IPS DF 6.9 (cell line): ENCODE results near the gene KIAA1671.

Source experiments
- DNase-seq: peaks from one replicate; pipeline ENCODE4 v3.0.0-alpha.2; 2013; ENCODE audit warnings: low read depth, low spot score
- H3K27ac ChIP-seq: one replicate; pipeline ENCODE4 v1.5.1; 2013; ENCODE audit warnings: low read length, control low read depth
- H3K27me3 ChIP-seq: 2 replicates; pipeline ENCODE4 v1.6.1; 2013; ENCODE audit warnings: mild to moderate bottlenecking, low read length; ENCODE audit not compliant: control insufficient read depth, insufficient read depth
- H3K36me3 ChIP-seq: 2 replicates; pipeline ENCODE4 v1.6.1; 2013; ENCODE audit warnings: low read length; ENCODE audit not compliant: control insufficient read depth, insufficient read depth
- H3K4me1 ChIP-seq: 2 replicates; pipeline ENCODE4 v1.6.1; 2013; ENCODE audit warnings: low read length; ENCODE audit not compliant: control insufficient read depth, insufficient read depth
- H3K4me3 ChIP-seq: 2 replicates; pipeline ENCODE4 v1.5.1; 2013; ENCODE audit warnings: mild to moderate bottlenecking, low read length
- H3K9me3 ChIP-seq: 2 replicates; pipeline ENCODE4 v1.6.1; 2013; ENCODE audit warnings: low read length, inconsistent platforms; ENCODE audit not compliant: control insufficient read depth, insufficient read depth
- WGBS: extraction: QIAGEN DNeasy Blood & Tissue Kit; methylation state at CpG from one replicate; pipeline ENCODE4 v1.1.7; 2013; ENCODE audit warnings: mixed read lengths, missing lambda C conversion rate; ENCODE audit not compliant: insufficient read length, insufficient coverage; 5-methylcytosine and 5-hydroxymethylcytosine counted together

The KIAA1671 gene

DNA sequence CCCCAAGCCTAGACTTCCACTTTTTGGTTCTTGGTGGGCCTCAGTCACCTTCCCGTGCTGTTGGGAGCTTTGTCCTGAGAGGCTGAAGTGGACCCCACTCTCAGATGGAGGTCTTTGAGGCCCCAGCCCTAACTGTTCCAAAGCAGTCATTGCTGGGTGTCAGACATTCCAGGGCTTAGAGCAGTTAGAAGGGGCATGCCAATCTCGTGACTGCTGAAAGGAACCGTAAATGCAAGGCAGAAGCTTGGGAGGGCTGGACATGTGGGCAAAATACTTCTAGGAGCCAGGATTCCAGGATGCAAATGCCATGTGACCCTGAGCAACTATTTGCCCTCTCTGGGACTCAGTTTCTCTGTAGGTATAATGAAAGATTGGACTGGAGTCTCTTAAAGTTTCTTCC, 128.3 kb downstream of the KIAA1671 start:
- no peak overlapping the region for H3K27ac ChIP-seq
- H3K36me3 ChIP-seq, result no peaks in the 10 kb centered on the region
- no peak overlapping the region for H3K4me3 ChIP-seq
- no peaks in the 10 kb centered on the region for H3K4me1 ChIP-seq
- H3K9me3 ChIP-seq, result no peaks in the 10 kb centered on the region
- no peaks in the 10 kb centered on the region for H3K27me3 ChIP-seq
- no CpG with 5 or more reads among the region's 3 CpGs for WGBS
- DNase-seq, result no peak

GRCh38 chr22:25081409-25081824, 128.9 kb downstream of the KIAA1671 start:
- DNase-seq, result no peak
- Histone ChIP-seq H3K4me3 (no peak overlapping the region), H3K27me3 (no peaks in the 10 kb centered on the region), H3K36me3 (no peaks in the 10 kb centered on the region), H3K4me1 (no peaks in the 10 kb centered on the region), H3K9me3 (no peaks in the 10 kb centered on the region), H3K27ac (no peak overlapping the region)
- WGBS, result no CpG with 5 or more reads among the region's 3 CpGs

GRCh38 chr22:25082096-25082495, 129.6 kb downstream of the KIAA1671 start:
- no peak for DNase-seq
- Histone ChIP-seq H3K9me3 (no peaks in the 10 kb centered on the region), H3K4me1 (no peaks in the 10 kb centered on the region), H3K4me3 (no peak overlapping the region), H3K36me3 (no peaks in the 10 kb centered on the region), H3K27ac (no peak overlapping the region), H3K27me3 (no peaks in the 10 kb centered on the region)
- WGBS, result no CpG with 5 or more reads among the region's 3 CpGs

- DNase-seq, result no peak
- Histone ChIP-seq H3K4me1 (no peaks in the 10 kb centered on the region), H3K27me3 (no peaks in the 10 kb centered on the region), H3K36me3 (no peaks in the 10 kb centered on the region), H3K4me3 (no peak overlapping the region), H3K27ac (no peak overlapping the region), H3K9me3 (no peaks in the 10 kb centered on the region)
- no CpG with 5 or more reads among the region's 2 CpGs for WGBS
These were observed 130.7 kb downstream of the KIAA1671 start for GRCh38 chr22:25083056-25083806.

GRCh38 chr22:25083807-25084200, 131.3 kb downstream of the KIAA1671 start:
- H3K27me3 ChIP-seq, result no peaks in the 10 kb centered on the region
- no peaks in the 10 kb centered on the region for H3K4me1 ChIP-seq
- H3K4me3 ChIP-seq, result no peak overlapping the region
- H3K27ac ChIP-seq, result no peak overlapping the region
- no peak for DNase-seq
- no peaks in the 10 kb centered on the region for H3K36me3 ChIP-seq
- no peaks in the 10 kb centered on the region for H3K9me3 ChIP-seq
- no CpG with 5 or more reads among the region's 6 CpGs for WGBS

- Histone ChIP-seq H3K9me3 (no peaks in the 10 kb centered on the region), H3K4me3 (no peak overlapping the region), H3K27me3 (no peaks in the 10 kb centered on the region), H3K36me3 (no peaks in the 10 kb centered on the region), H3K27ac (no peak overlapping the region), H3K4me1 (no peaks in the 10 kb centered on the region)
- DNase-seq, result no peak
- no CpG with 5 or more reads among the region's 9 CpGs for WGBS
These were observed 132.0 kb downstream of the KIAA1671 start for GRCh38 chr22:25084405-25085107.

DNA sequence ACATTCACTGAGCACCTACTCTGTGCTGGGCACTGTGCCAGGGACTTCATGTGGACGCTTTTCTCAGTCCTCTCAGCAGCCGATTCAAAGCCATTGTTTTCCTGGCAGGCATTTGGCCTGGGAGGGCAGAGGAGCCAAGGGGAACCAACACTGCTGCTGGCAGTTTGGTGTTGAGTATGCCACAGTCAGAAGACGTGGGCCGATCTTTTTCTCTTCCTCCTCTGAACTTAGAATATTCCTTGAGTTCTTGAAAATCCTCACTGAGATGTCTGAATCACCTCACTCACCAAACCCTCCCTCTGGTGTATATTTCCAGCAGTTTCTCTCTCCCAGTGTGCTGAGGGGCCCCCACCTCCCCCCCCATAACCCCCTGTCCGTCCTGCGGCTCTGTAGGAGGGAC, 132.6 kb downstream of the KIAA1671 start:
- no peaks in the 10 kb centered on the region for H3K27me3 ChIP-seq
- H3K4me1 ChIP-seq, result no peaks in the 10 kb centered on the region
- H3K4me3 ChIP-seq, result no peak overlapping the region
- H3K9me3 ChIP-seq, result no peaks in the 10 kb centered on the region
- DNase-seq, result no peak
- no CpG with 5 or more reads among the region's 6 CpGs for WGBS
- no peak overlapping the region for H3K27ac ChIP-seq
- H3K36me3 ChIP-seq, result no peaks in the 10 kb centered on the region

DNA sequence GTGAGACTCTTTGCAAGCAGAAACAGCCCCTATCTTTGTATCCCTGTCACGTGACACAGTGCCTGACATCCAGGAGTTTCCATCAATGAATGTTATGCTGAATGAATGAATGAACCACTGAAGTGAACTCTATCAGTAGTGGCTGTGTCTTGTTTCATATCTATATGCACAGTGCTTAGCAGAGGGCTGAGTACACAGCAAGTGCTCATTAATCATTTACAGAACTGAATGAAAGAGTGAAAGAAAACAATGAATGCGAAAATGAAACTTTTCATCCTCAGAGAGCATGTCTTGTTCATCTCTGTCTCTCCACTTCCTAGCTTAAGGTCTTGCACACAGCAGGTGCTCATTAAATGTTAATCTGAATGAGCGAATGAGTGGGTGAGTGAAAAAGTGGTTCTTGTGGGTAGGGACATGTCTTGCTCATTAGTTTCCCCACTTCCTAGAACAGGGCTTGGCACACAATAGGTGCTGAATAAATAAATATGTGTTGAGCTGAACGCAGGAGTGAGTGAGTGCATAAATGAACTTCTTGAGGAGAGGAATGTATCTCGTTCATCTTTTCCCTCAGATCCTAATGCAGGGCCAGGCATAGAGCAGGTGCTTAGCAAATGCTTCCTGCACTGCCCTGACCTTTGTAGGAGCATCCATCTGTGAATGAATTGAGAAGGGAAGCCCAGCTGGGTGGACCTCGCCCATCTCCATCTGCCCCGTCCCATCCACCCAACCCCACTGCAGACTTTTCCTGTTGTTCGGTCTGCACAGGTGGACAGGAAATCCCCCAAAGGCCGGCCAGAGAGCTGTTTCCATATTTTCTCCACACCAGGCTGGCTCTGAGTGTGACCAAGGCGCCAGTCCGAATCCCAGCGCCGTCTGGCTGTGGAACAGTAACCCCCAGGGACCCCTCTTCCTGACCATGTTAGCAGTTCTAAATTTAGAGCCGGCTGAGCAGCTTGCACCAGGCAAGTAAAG, 133.7 kb downstream of the KIAA1671 start:
- Histone ChIP-seq H3K4me1 (no peaks in the 10 kb centered on the region), H3K4me3 (no peak overlapping the region), H3K27ac (no peak overlapping the region), H3K9me3 (no peaks in the 10 kb centered on the region), H3K27me3 (no peaks in the 10 kb centered on the region), H3K36me3 (no peaks in the 10 kb centered on the region)
- no peak for DNase-seq
- WGBS, result no CpG with 5 or more reads among the region's 14 CpGs

GRCh38 chr22:25086902-25087282, 134.4 kb downstream of the KIAA1671 start:
- H3K27me3 ChIP-seq, result no peaks in the 10 kb centered on the region
- no peaks in the 10 kb centered on the region for H3K36me3 ChIP-seq
- no peaks in the 10 kb centered on the region for H3K4me1 ChIP-seq
- DNase-seq, result no peak
- no peak overlapping the region for H3K27ac ChIP-seq
- WGBS, result no CpG with 5 or more reads among the region's 5 CpGs
- no peaks in the 10 kb centered on the region for H3K9me3 ChIP-seq
- no peak overlapping the region for H3K4me3 ChIP-seq

GRCh38 chr22:25090225-25090890, 137.8 kb downstream of the KIAA1671 start:
- H3K4me3 ChIP-seq, result no peak overlapping the region
- H3K9me3 ChIP-seq, result no peaks in the 10 kb centered on the region
- no peaks in the 10 kb centered on the region for H3K27me3 ChIP-seq
- no peak for DNase-seq
- H3K27ac ChIP-seq, result no peak overlapping the region
- no peaks in the 10 kb centered on the region for H3K4me1 ChIP-seq
- no peaks in the 10 kb centered on the region for H3K36me3 ChIP-seq
- no CpG with 5 or more reads among the region's 9 CpGs for WGBS
